ENCODE data around the gene CBFA2T3.

DNA sequence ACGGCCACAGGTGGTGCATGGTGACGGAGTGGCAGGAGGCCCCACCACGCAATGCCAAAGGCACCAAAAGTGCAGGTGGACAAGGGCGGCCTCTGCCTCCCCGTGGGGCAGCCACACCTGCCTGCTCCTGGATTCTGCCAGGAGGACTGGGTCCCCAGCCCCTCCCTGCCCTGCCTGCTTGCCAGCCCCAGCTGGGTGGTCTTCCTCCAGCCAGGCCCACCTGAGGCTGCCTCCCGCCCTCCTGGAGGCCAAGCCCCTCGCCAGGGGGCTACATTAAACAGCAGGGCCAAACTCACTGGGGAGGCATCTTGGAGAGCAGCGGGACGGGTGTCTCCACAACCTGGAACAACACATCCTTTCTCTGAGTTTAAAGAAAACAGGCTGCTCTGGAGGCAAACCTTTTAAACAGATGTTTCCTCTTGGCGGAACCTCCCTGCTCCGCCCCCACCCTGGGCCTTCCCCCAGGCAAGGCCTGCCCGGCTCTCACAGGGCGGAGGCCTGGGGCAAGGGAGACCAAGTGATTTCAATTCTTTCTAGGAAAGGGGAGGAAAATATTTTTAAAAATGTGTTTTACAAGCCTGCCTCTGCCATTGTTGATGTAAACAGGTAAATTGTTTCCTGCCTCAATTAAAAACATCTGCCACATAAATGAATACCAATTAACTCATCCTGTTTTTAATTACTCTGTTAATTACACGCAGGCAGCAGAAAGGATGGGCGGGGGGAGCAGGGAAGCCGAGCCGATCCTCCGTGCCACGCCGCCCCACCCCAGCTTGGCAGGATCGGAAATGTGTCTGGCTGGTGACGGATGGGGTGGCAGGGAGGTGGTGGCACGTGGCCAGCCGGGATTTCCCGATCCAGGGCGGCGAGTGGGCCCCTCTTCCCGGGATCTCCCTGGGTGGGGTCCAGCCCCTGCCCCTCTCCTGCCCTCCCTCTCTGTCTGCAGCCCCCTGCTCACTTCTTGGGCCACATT lies 56.1 kb downstream of the CBFA2T3 start:
- TF ChIP-seq POLR2AphosphoS5 (IDR thresholded peaks at IDR 0.05; ENCODE audit: low read depth, low read length) (no peak), SIN3A (IDR thresholded peaks at IDR 0.05; ENCODE audit: borderline replicate concordance, insufficient read depth, low read depth, low read length) (no peak)
- TF ChIP-seq, protein P1, sequence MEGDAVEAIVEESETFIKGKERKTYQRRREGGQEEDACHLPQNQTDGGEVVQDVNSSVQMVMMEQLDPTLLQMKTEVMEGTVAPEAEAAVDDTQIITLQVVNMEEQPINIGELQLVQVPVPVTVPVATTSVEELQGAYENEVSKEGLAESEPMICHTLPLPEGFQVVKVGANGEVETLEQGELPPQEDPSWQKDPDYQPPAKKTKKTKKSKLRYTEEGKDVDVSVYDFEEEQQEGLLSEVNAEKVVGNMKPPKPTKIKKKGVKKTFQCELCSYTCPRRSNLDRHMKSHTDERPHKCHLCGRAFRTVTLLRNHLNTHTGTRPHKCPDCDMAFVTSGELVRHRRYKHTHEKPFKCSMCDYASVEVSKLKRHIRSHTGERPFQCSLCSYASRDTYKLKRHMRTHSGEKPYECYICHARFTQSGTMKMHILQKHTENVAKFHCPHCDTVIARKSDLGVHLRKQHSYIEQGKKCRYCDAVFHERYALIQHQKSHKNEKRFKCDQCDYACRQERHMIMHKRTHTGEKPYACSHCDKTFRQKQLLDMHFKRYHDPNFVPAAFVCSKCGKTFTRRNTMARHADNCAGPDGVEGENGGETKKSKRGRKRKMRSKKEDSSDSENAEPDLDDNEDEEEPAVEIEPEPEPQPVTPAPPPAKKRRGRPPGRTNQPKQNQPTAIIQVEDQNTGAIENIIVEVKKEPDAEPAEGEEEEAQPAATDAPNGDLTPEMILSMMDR (IDR thresholded peaks at IDR 0.05) = no peak
- TF ChIP-seq, protein P2, sequence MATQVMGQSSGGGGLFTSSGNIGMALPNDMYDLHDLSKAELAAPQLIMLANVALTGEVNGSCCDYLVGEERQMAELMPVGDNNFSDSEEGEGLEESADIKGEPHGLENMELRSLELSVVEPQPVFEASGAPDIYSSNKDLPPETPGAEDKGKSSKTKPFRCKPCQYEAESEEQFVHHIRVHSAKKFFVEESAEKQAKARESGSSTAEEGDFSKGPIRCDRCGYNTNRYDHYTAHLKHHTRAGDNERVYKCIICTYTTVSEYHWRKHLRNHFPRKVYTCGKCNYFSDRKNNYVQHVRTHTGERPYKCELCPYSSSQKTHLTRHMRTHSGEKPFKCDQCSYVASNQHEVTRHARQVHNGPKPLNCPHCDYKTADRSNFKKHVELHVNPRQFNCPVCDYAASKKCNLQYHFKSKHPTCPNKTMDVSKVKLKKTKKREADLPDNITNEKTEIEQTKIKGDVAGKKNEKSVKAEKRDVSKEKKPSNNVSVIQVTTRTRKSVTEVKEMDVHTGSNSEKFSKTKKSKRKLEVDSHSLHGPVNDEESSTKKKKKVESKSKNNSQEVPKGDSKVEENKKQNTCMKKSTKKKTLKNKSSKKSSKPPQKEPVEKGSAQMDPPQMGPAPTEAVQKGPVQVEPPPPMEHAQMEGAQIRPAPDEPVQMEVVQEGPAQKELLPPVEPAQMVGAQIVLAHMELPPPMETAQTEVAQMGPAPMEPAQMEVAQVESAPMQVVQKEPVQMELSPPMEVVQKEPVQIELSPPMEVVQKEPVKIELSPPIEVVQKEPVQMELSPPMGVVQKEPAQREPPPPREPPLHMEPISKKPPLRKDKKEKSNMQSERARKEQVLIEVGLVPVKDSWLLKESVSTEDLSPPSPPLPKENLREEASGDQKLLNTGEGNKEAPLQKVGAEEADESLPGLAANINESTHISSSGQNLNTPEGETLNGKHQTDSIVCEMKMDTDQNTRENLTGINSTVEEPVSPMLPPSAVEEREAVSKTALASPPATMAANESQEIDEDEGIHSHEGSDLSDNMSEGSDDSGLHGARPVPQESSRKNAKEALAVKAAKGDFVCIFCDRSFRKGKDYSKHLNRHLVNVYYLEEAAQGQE (IDR thresholded peaks at IDR 0.05; ENCODE audit: insufficient read depth in 1 of 2, low read depth in 2 of 2, low read length in 1 of 2) = no peak
